HUES6 (cell line): Measurements from ENCODE around the gene BANF1.
"Not testable (repeated sequence)": the region's sequence is repeated elsewhere in the genome, so short reads cannot be mapped to it uniquely, and the experiment has no call there.

Source experiments
- H3K27ac ChIP-seq: 2 replicates; pipeline ENCODE4 v1.7.0; 2013; ENCODE audit warnings: low read depth, mild to moderate bottlenecking, low read length, inconsistent platforms
- H3K27me3 ChIP-seq: 2 replicates; pipeline ENCODE4 v1.6.1; 2013; ENCODE audit warnings: low read length; ENCODE audit not compliant: control insufficient read depth, insufficient read depth
- H3K36me3 ChIP-seq: 2 replicates; pipeline ENCODE4 v1.6.1; 2013; ENCODE audit warnings: low read length; ENCODE audit not compliant: control insufficient read depth, insufficient read depth
- H3K4me1 ChIP-seq: 2 replicates; pipeline ENCODE4 v1.6.1; 2013; ENCODE audit warnings: low read length; ENCODE audit not compliant: control insufficient read depth, insufficient read depth
- H3K4me3 ChIP-seq: 2 replicates; pipeline ENCODE4 v1.5.1; 2013; ENCODE audit warnings: low read depth, low read length
- H3K9ac ChIP-seq: one replicate; pipeline ENCODE4 v1.6.1; 2013; ENCODE audit warnings: mild to moderate bottlenecking, low read length
- H3K9me3 ChIP-seq: 2 replicates; pipeline ENCODE4 v1.6.1; 2013; ENCODE audit warnings: low read depth, low read length; ENCODE audit not compliant: control insufficient read depth, insufficient read depth

Gene BANF1

GRCh38 chr11:66004186-66004585, 1.9 kb downstream of the BANF1 start:
- no peak overlapping the region for H3K27ac ChIP-seq
- peaks cover 31% of the 10 kb centered on the region for H3K36me3 ChIP-seq
- peaks cover 17% of the 10 kb centered on the region for H3K4me1 ChIP-seq
- no peak overlapping the region for H3K9ac ChIP-seq
- no peaks in the 10 kb centered on the region for H3K9me3 ChIP-seq
- H3K4me3 ChIP-seq, result no peak overlapping the region
- H3K27me3 ChIP-seq, result no peaks in the 10 kb centered on the region

GRCh38 chr11:66006134-66006890, 4.0 kb downstream of the BANF1 start:
- H3K4me1 ChIP-seq, result peaks cover 17% of the 10 kb centered on the region
- H3K9me3 ChIP-seq, result no peaks in the 10 kb centered on the region
- peak overlapping the region; percentile 27 for H3K9ac ChIP-seq
- peaks cover 18% of the 10 kb centered on the region for H3K36me3 ChIP-seq
- no peak overlapping the region for H3K27ac ChIP-seq
- no peak overlapping the region for H3K4me3 ChIP-seq
- H3K27me3 ChIP-seq, result peaks cover 1% of the 10 kb centered on the region

- H3K27me3 ChIP-seq, result peaks cover 7% of the 10 kb centered on the region
- no peak overlapping the region for H3K4me3 ChIP-seq
- peaks cover 18% of the 10 kb centered on the region for H3K36me3 ChIP-seq
- no peaks in the 10 kb centered on the region for H3K9me3 ChIP-seq
- H3K4me1 ChIP-seq, result peaks cover 17% of the 10 kb centered on the region
- H3K9ac ChIP-seq, result peak overlapping the region; percentile 27
- H3K27ac ChIP-seq, result no peak overlapping the region
Observed at GRCh38 chr11:66006891-66007176, 4.5 kb downstream of the BANF1 start.

- no peak overlapping the region for H3K27ac ChIP-seq
Observed at GRCh38 chr11:66007201-66007634, 4.9 kb downstream of the BANF1 start.

GRCh38 chr11:66008095-66008467, 5.8 kb downstream of the BANF1 start:
- Histone ChIP-seq H3K27ac (no peak overlapping the region), H3K4me1 (peaks cover 22% of the 10 kb centered on the region), H3K9me3 (no peaks in the 10 kb centered on the region), H3K4me3 (no peak overlapping the region), H3K36me3 (peaks cover 18% of the 10 kb centered on the region), H3K27me3 (peaks cover 16% of the 10 kb centered on the region), H3K9ac (no peak overlapping the region)

More at GRCh38 chr11:66007201-66007634, 4.9 kb downstream of the BANF1 start:
- Histone ChIP-seq H3K4me3 (no peak overlapping the region), H3K4me1 (peaks cover 17% of the 10 kb centered on the region), H3K36me3 (peaks cover 18% of the 10 kb centered on the region), H3K9ac (peak overlapping the region; percentile 27), H3K9me3 (no peaks in the 10 kb centered on the region), H3K27me3 (peaks cover 10% of the 10 kb centered on the region)

- Histone ChIP-seq H3K36me3 (peaks cover 15% of the 10 kb centered on the region), H3K9ac (no peak overlapping the region), H3K4me1 (peaks cover 24% of the 10 kb centered on the region), H3K27me3 (peaks cover 16% of the 10 kb centered on the region), H3K4me3 (no peak overlapping the region), H3K9me3 (no peaks in the 10 kb centered on the region), H3K27ac (no peak overlapping the region)
Observed at GRCh38 chr11:66008468-66009101, 6.3 kb downstream of the BANF1 start.

GRCh38 chr11:66010036-66010435, 7.7 kb downstream of the BANF1 start:
- not testable (repeated sequence) for H3K9ac ChIP-seq

GRCh38 chr11:66011239-66011784, 9.0 kb downstream of the BANF1 start:
- Histone ChIP-seq H3K9me3 (no peaks in the 10 kb centered on the region), H3K9ac (no peak overlapping the region), H3K27me3 (peaks cover 16% of the 10 kb centered on the region), H3K36me3 (no peaks in the 10 kb centered on the region; the same call in 1 of the 2 replicates), H3K27ac (no peak overlapping the region), H3K4me1 (peaks cover 24% of the 10 kb centered on the region), H3K4me3 (peak overlapping the region; percentile 39)

More at GRCh38 chr11:66010036-66010435, 7.7 kb downstream of the BANF1 start:
- Histone ChIP-seq H3K4me1 (peaks cover 24% of the 10 kb centered on the region), H3K27me3 (peaks cover 16% of the 10 kb centered on the region)
- H3K27ac ChIP-seq, H3K36me3 ChIP-seq, H3K9me3 ChIP-seq, H3K4me3 ChIP-seq: not testable (repeated sequence)

GRCh38 chr11:66011785-66012303, 9.5 kb downstream of the BANF1 start, which contains the start of gene CST6:
TSS of gene CST6 (plus strand) at chr11:66012008. CDS start at chr11:66012045, 37 bp downstream.
- Histone ChIP-seq H3K9ac (no peak within 1 kb of the TSS), H3K27me3 (peaks cover 16% of the 10 kb centered on the region)

GRCh38 chr11:66012371-66012945, 10.2 kb downstream of the BANF1 start:
- H3K9me3 ChIP-seq, result no peaks in the 10 kb centered on the region
- H3K4me1 ChIP-seq, result peaks cover 12% of the 10 kb centered on the region; the same call in 1 of the 2 replicates
- H3K4me3 ChIP-seq, result no peak overlapping the region; the same call in 1 of the 2 replicates
- no peak overlapping the region for H3K9ac ChIP-seq
- H3K36me3 ChIP-seq, result no peaks in the 10 kb centered on the region
- no peak overlapping the region for H3K27ac ChIP-seq
- H3K27me3 ChIP-seq, result peaks cover 16% of the 10 kb centered on the region

More at GRCh38 chr11:66011785-66012303, 9.5 kb downstream of the BANF1 start, which contains the start of gene CST6:
- Histone ChIP-seq H3K4me3 (peak within 1 kb of the TSS; percentile 39), H3K9me3 (no peaks in the 10 kb centered on the region), H3K27ac (no peak within 1 kb of the TSS), H3K36me3 (no peaks in the 10 kb centered on the region), H3K4me1 (peaks cover 18% of the 10 kb centered on the region)
